Heart right ventricle (tissue), 16 donors: ENCODE measurements around the gene OS9. TPM values are rescaled to one million over a fixed set of nuclear protein-coding genes. Genes with fewer than 3 reads are reported as not detected.
A peak's percentile ranks its signal among the peaks of the same experiment; 100 is the strongest.

ENCODE experiments used
- ATAC-seq, 8 donors: fragments of 200-7000 bp; cut with Tn5 transposase; one replicate each; pipeline ENCODE4 v1.9.1; 2020; ENCODE audit warnings: mild to moderate bottlenecking in 8 of 8, moderate library complexity in 8 of 8, moderate number of reproducible peaks in 1 of 8
- DNase-seq, 2 donors: peaks; one replicate each; pipeline ENCODE4 v3.0.0-alpha.2; 2020
- H3K27ac ChIP-seq, 10 donors: fragments of 200-600 bp; sonication (generic) in 2 of 10; one replicate each; pipeline versions ENCODE4 v1.5.0 to v1.8.0; 2020 to 2022; ENCODE audit warnings: mild to moderate bottlenecking in 3 of 10
- H3K27me3 ChIP-seq, 7 donors: fragments of 200-600 bp; one replicate each; pipeline ENCODE4 v1.8.0; 2021 to 2022; ENCODE audit warnings: mild to moderate bottlenecking in 2 of 7
- H3K36me3 ChIP-seq, 9 donors: fragments of 200-600 bp; sonication (generic) in 1 of 9; one replicate each; pipeline versions ENCODE4 v1.5.0 to v1.8.0; 2020 to 2022; ENCODE audit warnings: mild to moderate bottlenecking in 2 of 9
- H3K4me1 ChIP-seq, 9 donors: fragments of 200-600 bp; sonication (generic) in 1 of 9; one replicate each; pipeline versions ENCODE4 v1.5.0 to v1.8.0; 2020 to 2022; ENCODE audit warnings: mild to moderate bottlenecking in 4 of 9
- H3K4me3 ChIP-seq, 10 donors: fragments of 200-600 bp; sonication (generic) in 2 of 10; one replicate each; pipeline versions ENCODE4 v1.5.0 to v1.8.0; 2020 to 2022; ENCODE audit warnings: mild to moderate bottlenecking in 7 of 10, moderate library complexity in 2 of 10
- H3K9me3 ChIP-seq, 11 donors: fragments of 200-600 bp in 10 of 11; sonication (generic) in 2 of 11; one replicate each; pipeline versions ENCODE4 v1.5.0 to v1.8.0; 2013 to 2022; ENCODE audit warnings: mild to moderate bottlenecking in 2 of 11, control low read depth in 1 of 11, moderate library complexity in 1 of 11
- WGBS, 2 donors: extraction: QIAGEN DNeasy Blood & Tissue Kit; methylation state at CpG; one replicate each; pipeline ENCODE4 v1.1.7; 2013; ENCODE audit warnings: inconsistent platforms in 1 of 2; 5-methylcytosine and 5-hydroxymethylcytosine counted together
- intact Hi-C, 10 donors: fragments of 100-400 bp; cut with DNase I; formaldehyde crosslinking; loops; one replicate each; pipeline versions ENCODE4 v1.11.1 to v1.14.2; 2022
- microRNA-seq, 2 donors: library from miRNA; unstranded; fragments of <30 nt; microRNA quantifications; one replicate each; pipeline ENCODE4 v1.2.0, GENCODE V29; 2021
- polyA plus RNA-seq, 2 donors: library from polyadenylated mRNA; stranded (reverse); fragments of 200-250 nt; gene quantifications; one replicate each; pipeline ENCODE4 v1.2.3, GENCODE V29; 2013
- total RNA-seq, 10 donors: library from RNA; stranded (reverse); fragmentation: NEBNext Ultra II Directional in 3 of 10; extraction: Animal tissue kit (Norgen Biotek cat#: 25700) in 3 of 10; gene quantifications; one replicate each; pipeline versions ENCODE4 v1.2.1 to v1.2.4, GENCODE V29; 2021 to 2023
- TF ChIP-seq, protein P1 (sequence below), 9 donors: fragments of 200-600 bp; sonication (generic) in 2 of 9; IDR thresholded peaks; one replicate each; pipeline versions ENCODE4 v1.5.0 to v1.8.0; 2021 to 2022; ENCODE audit warnings: antibody characterized with exemption in 9 of 9, mild to moderate bottlenecking in 5 of 9, moderate library complexity in 1 of 9
- donor health status: Arrhythmogenic right ventricular cardiomyopathy.
- donor health status: ischemic (EF 13 %, LVEDD 7.1; RV severe dilation, severe dysfunction).
- donor health status: healthy with polysubstance abuse.
- donor health status: DM: no; HTN: yes; CAD: no.
- donor health status: DM: no; HTN: no; CAD: no.
- donor health status: ischemic (EF 25% LVEDD 6.9; RV normal size, moderate dysfunction).
- donor health status: ischemic (EF 25% LVEDD 5.7; RV mildly dilated, moderate dysfunction).
- donor health status: healthy.
- donor health status: DM: yes; HTN: yes; CAD: no.
- donor health status: Ischemic cardiomyopathy.
- donor health status: ischemic (EF 35%, LVEDD 5.7; RV mildly dilated, moderate dysfunction).
- donor health status: nonischemic (EF 11% LVEDD 7.7; RV severe dilation, severe dysfunction).
- donor health status: DM: yes; HTN: yes; CAD: no.
- donor health status: PGD.
- donor health status: ischemic (EF 29% LVEDD 5.4; RV normal size, mild dysfunction).
- donor health status: nonischemic (EF 23%, LVEDD 6.1; RV moderate dilation, normal function).

Gene OS9
- total and polyA plus RNA-seq, 12 donors: 84.9 to 181 (median 113) TPM

DNA sequence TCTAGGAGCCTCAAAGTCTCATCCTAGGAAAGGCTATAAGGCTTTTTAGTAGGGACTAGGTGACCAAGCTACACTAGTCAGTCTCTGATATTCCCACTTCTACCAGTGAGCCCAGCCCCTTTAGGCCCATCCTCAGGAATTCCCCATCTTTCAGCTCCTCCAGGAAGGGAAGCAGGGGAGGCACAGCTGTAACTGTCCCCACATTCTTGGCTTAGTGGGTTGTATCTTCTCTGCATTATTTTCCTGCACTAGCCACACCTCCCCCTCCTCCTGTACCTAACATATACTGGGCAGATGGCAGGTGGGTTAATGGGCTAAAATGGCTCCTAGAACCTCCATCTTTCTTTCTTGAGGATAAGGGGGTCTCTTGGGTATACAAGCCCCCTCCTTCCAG is 73.4 kb downstream of the OS9 start:
- Histone ChIP-seq H3K4me1 (peaks cover 18 to 45% (median 34%) of the 10 kb centered on the region in 9 donors), H3K36me3 (peaks cover 0 to 28% (median 0%) of the 10 kb centered on the region in 9 donors), H3K9me3 (no peaks in the 10 kb centered on the region), H3K4me3 (no peak overlapping the region), H3K27ac (no peak overlapping the region), H3K27me3 (peaks cover 7 to 56% (median 45%) of the 10 kb centered on the region in 7 donors)
- DNase-seq (no peak), ATAC-seq (no peak)
- intact Hi-C loops: no loop called here
- TF ChIP-seq, protein P1, sequence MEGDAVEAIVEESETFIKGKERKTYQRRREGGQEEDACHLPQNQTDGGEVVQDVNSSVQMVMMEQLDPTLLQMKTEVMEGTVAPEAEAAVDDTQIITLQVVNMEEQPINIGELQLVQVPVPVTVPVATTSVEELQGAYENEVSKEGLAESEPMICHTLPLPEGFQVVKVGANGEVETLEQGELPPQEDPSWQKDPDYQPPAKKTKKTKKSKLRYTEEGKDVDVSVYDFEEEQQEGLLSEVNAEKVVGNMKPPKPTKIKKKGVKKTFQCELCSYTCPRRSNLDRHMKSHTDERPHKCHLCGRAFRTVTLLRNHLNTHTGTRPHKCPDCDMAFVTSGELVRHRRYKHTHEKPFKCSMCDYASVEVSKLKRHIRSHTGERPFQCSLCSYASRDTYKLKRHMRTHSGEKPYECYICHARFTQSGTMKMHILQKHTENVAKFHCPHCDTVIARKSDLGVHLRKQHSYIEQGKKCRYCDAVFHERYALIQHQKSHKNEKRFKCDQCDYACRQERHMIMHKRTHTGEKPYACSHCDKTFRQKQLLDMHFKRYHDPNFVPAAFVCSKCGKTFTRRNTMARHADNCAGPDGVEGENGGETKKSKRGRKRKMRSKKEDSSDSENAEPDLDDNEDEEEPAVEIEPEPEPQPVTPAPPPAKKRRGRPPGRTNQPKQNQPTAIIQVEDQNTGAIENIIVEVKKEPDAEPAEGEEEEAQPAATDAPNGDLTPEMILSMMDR (IDR thresholded peaks at IDR 0.05): no peak

DNA sequence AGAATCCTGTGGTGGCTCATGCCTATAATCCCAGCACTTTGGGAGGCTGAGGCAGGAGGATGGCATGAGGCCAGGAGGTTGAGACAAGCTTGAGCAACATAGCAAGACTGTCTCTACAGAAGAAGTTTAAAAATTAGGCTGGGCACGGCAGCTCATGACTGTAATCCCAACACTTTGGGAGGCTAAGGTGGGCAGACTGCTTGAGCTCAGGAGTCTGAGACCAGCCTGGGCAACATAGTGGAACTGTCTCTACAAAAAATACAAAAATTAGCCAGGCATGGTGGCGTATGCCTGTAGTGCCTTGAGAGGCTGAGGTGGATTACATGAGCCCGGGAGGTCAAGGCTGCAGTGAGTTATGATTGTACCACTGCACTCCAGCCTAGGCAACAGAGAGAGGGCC is 73.9 kb downstream of the OS9 start:
- Histone ChIP-seq H3K4me1 (peaks cover 18 to 47% (median 38%) of the 10 kb centered on the region in 9 donors), H3K36me3 (peaks cover 0 to 28% (median 0%) of the 10 kb centered on the region in 9 donors), H3K27me3 (peaks cover 7 to 50% (median 40%) of the 10 kb centered on the region in 7 donors), H3K4me3 (no peak overlapping the region), H3K9me3 (no peaks in the 10 kb centered on the region), H3K27ac (no peak overlapping the region)
- 92% methylated on average over 3 of the region's 3 CpGs for WGBS, 2 donors
- intact Hi-C loops: no loop called here
- ATAC-seq (no peak), DNase-seq (no peak)
- TF ChIP-seq, protein P1 (IDR thresholded peaks at IDR 0.05): no peak

DNA sequence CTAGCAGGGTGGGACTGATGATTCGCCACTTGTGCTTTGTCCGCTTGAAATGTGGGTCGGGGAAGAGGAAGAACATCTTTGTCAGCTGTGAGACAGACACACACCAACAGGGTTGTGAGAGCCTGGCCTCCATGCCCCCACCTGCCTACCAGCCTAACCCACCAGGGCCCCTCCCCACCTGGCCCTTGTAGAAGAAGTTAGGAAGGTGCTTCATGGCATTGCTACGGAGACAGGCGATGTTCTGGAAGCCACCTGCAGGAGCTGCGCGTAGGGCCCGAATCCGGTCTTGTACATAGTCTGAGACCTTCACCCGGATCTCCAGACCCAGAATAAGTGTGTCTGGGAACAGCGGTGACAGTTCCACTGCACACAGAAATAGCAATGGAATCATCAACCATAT is 75.7 kb downstream of the OS9 start:
- H3K9me3 ChIP-seq: no peaks in the 10 kb centered on the region
- no peak overlapping the region for H3K4me3 ChIP-seq
- intact Hi-C loops: no loop called here
- TF ChIP-seq, protein P1 (IDR thresholded peaks at IDR 0.05): no peak
- H3K27ac ChIP-seq: no peak overlapping the region
- DNase-seq (no peak), ATAC-seq (no peak)
- peaks cover 2 to 33% (median 23%) of the 10 kb centered on the region in 7 donors for H3K27me3 ChIP-seq
- H3K36me3 ChIP-seq: peaks cover 0 to 34% (median 0%) of the 10 kb centered on the region in 9 donors
- peaks cover 20 to 54% (median 42%) of the 10 kb centered on the region in 9 donors for H3K4me1 ChIP-seq
- 95 to 96% methylated on average over 11 of the region's 11 CpGs for WGBS, 2 donors

DNA sequence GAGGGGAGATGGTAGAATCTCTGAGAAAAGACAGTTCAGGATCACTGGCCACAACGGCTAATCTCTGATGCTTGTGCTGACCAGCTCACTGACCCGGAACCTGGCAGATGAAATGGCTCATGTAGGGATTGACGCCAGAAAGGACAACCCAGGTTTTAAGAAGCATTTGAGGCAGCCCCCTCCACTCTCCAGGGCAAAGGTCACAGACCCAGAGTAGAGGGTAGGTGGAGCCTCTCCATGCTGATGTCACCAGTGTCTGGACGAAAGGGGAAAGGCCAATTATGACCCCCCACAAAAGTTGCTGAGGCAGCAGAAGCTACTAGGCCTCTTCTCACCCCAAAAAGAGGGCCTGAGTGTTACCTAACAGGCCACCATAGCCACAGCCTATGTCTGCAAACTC is 76.8 kb downstream of the OS9 start:
- Histone ChIP-seq H3K27me3 (peaks cover 0 to 21% (median 12%) of the 10 kb centered on the region in 7 donors), H3K4me3 (no peak overlapping the region), H3K4me1 (peaks cover 16 to 43% (median 32%) of the 10 kb centered on the region in 9 donors), H3K9me3 (no peaks in the 10 kb centered on the region), H3K27ac (peak overlapping the region in 1 of 10 donors; percentile 94), H3K36me3 (peaks cover 0 to 40% (median 0%) of the 10 kb centered on the region in 9 donors)
- 94 to 96% methylated on average over 4 of the region's 4 CpGs for WGBS, 2 donors
- no peak for ATAC-seq
- no peak for DNase-seq
- intact Hi-C loops: no loop called here
- TF ChIP-seq, protein P1 (IDR thresholded peaks at IDR 0.05): no peak

Small RNAs within 50 kb of the gene (microRNA-seq; reads per million reads assigned to microRNA genes)
- gene MIR6759: 0 reads per million in 2 donors

Other genes starting within 250 kb of the OS9 start
- 1 to 10 TPM in 3 of 10 donors, under 1 TPM in 3, not detected in 4; 0.09 to 1.2 (median 0.71) TPM for gene INHBE, start 238.8 kb upstream of the OS9 start, total RNA-seq
- under 1 TPM in 1 of 2 donors, not detected in 1; 0.01 TPM for gene INHBE, start 238.8 kb upstream of the OS9 start, polyA plus RNA-seq
- gene GLI1, start 234.3 kb upstream of the OS9 start, total RNA-seq: 1 to 10 TPM in 2 of 10 donors, under 1 TPM in 8; 0.12 to 1.2 (median 0.63) TPM
- gene GLI1, start 234.3 kb upstream of the OS9 start, polyA plus RNA-seq: under 1 TPM; 0.15 to 0.45 TPM
- 10 to 100 TPM in 2 of 10 donors, 1 to 10 TPM in 7, under 1 TPM in 1; 0.83 to 17.7 (median 3.8) TPM for gene ARHGAP9, start 214.3 kb upstream of the OS9 start, total RNA-seq
- 1 to 10 TPM; 1.8 to 6.7 TPM for gene ARHGAP9, start 214.3 kb upstream of the OS9 start, polyA plus RNA-seq
- 100 to 1,000 TPM in 1 of 10 donors, 10 to 100 TPM in 9; 56.7 to 105 (median 72.5) TPM for gene MARS1, start 206.1 kb upstream of the OS9 start, total RNA-seq
- 100 to 1,000 TPM in 1 of 2 donors, 10 to 100 TPM in 1; 94.7 to 108 TPM for gene MARS1, start 206.1 kb upstream of the OS9 start, polyA plus RNA-seq
- 10 to 100 TPM; 11.2 to 34.1 (median 22.0) TPM for gene DDIT3, start 173.6 kb upstream of the OS9 start, total RNA-seq
- 100 to 1,000 TPM in 1 of 2 donors, 10 to 100 TPM in 1; 65.2 to 106 TPM for gene DDIT3, start 173.6 kb upstream of the OS9 start, polyA plus RNA-seq
- gene MBD6, start 171.3 kb upstream of the OS9 start, total RNA-seq: 10 to 100 TPM; 22.8 to 46.9 (median 33.5) TPM
- 10 to 100 TPM in 1 of 2 donors, 1 to 10 TPM in 1; 8.8 to 35.4 TPM for gene MBD6, start 171.3 kb upstream of the OS9 start, polyA plus RNA-seq
- gene DCTN2, start 146.9 kb upstream of the OS9 start, total RNA-seq: 100 to 1,000 TPM in 5 of 10 donors, 10 to 100 TPM in 5; 82.9 to 116 (median 101) TPM
- 100 to 1,000 TPM in 1 of 2 donors, 10 to 100 TPM in 1; 45.9 to 174 TPM for gene DCTN2, start 146.9 kb upstream of the OS9 start, polyA plus RNA-seq
- gene KIF5A, start 144.1 kb upstream of the OS9 start, total RNA-seq: under 1 TPM in 5 of 10 donors, not detected in 5; 0.05 to 0.29 (median 0.07) TPM
- under 1 TPM; 0.06 to 0.07 TPM for gene KIF5A, start 144.1 kb upstream of the OS9 start, polyA plus RNA-seq
- 10 to 100 TPM in 9 of 10 donors, 1 to 10 TPM in 1; 9.6 to 17.2 (median 14.7) TPM for gene PIP4K2C, start 102.9 kb upstream of the OS9 start, total RNA-seq
- 10 to 100 TPM in 1 of 2 donors, 1 to 10 TPM in 1; 5.8 to 13.6 TPM for gene PIP4K2C, start 102.9 kb upstream of the OS9 start, polyA plus RNA-seq
- 10 to 100 TPM; 16.9 to 30.2 (median 22.2) TPM for gene DTX3, start 89.3 kb upstream of the OS9 start, total RNA-seq
- gene DTX3, start 89.3 kb upstream of the OS9 start, polyA plus RNA-seq: 10 to 100 TPM; 20.9 to 58.2 TPM
- 10 to 100 TPM in 3 of 10 donors, 1 to 10 TPM in 7; 5.0 to 17.6 (median 7.5) TPM for gene ARHGEF25, start 82.7 kb upstream of the OS9 start, total RNA-seq
- gene ARHGEF25, start 82.7 kb upstream of the OS9 start, polyA plus RNA-seq: 10 to 100 TPM; 13.1 to 49.2 TPM
- 1 to 10 TPM; 2.0 to 9.3 (median 5.5) TPM for gene B4GALNT1, start 60.9 kb upstream of the OS9 start, total RNA-seq
- 1 to 10 TPM; 2.4 to 5.3 TPM for gene B4GALNT1, start 60.9 kb upstream of the OS9 start, polyA plus RNA-seq
- 10 to 100 TPM in 2 of 10 donors, 1 to 10 TPM in 8; 3.4 to 13.1 (median 6.6) TPM for gene AGAP2, start 44.6 kb downstream of the OS9 start, total RNA-seq
- gene AGAP2, start 44.6 kb downstream of the OS9 start, polyA plus RNA-seq: 10 to 100 TPM in 1 of 2 donors, 1 to 10 TPM in 1; 5.3 to 17.3 TPM
- 10 to 100 TPM; 21.1 to 37.4 (median 26.9) TPM for gene TSPAN31, start 50.9 kb downstream of the OS9 start, total RNA-seq
- gene TSPAN31, start 50.9 kb downstream of the OS9 start, polyA plus RNA-seq: 10 to 100 TPM; 29.8 to 36.6 TPM
- 10 to 100 TPM; 37.0 to 74.0 (median 52.0) TPM for gene CDK4, start 58.2 kb downstream of the OS9 start, total RNA-seq
- gene CDK4, start 58.2 kb downstream of the OS9 start, polyA plus RNA-seq: 10 to 100 TPM; 21.7 to 61.7 TPM
- gene MARCHF9, start 61.0 kb downstream of the OS9 start, total RNA-seq: 10 to 100 TPM; 11.2 to 15.0 (median 13.3) TPM
- gene MARCHF9, start 61.0 kb downstream of the OS9 start, polyA plus RNA-seq: 10 to 100 TPM; 14.5 to 20.7 TPM
- under 1 TPM in 2 of 10 donors, not detected in 8; 0.81 to 0.95 TPM for gene CYP27B1, start 72.9 kb downstream of the OS9 start, total RNA-seq
- gene CYP27B1, start 72.9 kb downstream of the OS9 start, polyA plus RNA-seq: under 1 TPM in 1 of 2 donors, not detected in 1; 0.14 TPM
- 10 to 100 TPM in 2 of 10 donors, 1 to 10 TPM in 8; 5.6 to 15.0 (median 7.9) TPM for gene METTL1, start 78.0 kb downstream of the OS9 start, total RNA-seq
- gene METTL1, start 78.0 kb downstream of the OS9 start, polyA plus RNA-seq: 10 to 100 TPM; 10.9 to 29.4 TPM
- gene EEF1AKMT3, start 78.5 kb downstream of the OS9 start, total RNA-seq: 1 to 10 TPM; 1.1 to 2.6 (median 1.6) TPM
- gene EEF1AKMT3, start 78.5 kb downstream of the OS9 start, polyA plus RNA-seq: 1 to 10 TPM; 1.1 to 1.2 TPM
- 10 to 100 TPM; 41.2 to 70.6 (median 52.6) TPM for gene TSFM, start 88.7 kb downstream of the OS9 start, total RNA-seq
- gene TSFM, start 88.7 kb downstream of the OS9 start, polyA plus RNA-seq: 10 to 100 TPM; 22.9 to 58.0 TPM
- 1 to 10 TPM in 9 of 10 donors, under 1 TPM in 1; 1.00 to 2.9 (median 1.7) TPM for gene AVIL, start 124.6 kb downstream of the OS9 start, total RNA-seq
- gene AVIL, start 124.6 kb downstream of the OS9 start, polyA plus RNA-seq: 1 to 10 TPM; 1.3 to 8.4 TPM
- gene CTDSP2, start 152.6 kb downstream of the OS9 start, total RNA-seq: 100 to 1,000 TPM in 2 of 10 donors, 10 to 100 TPM in 8; 76.4 to 138 (median 86.3) TPM
- 10 to 100 TPM; 31.2 to 31.7 TPM for gene CTDSP2, start 152.6 kb downstream of the OS9 start, polyA plus RNA-seq
- 1 to 10 TPM; 2.8 to 8.5 (median 6.4) TPM for gene ATP23, start 247.4 kb downstream of the OS9 start, total RNA-seq
- 10 to 100 TPM in 1 of 2 donors, 1 to 10 TPM in 1; 6.8 to 11.3 TPM for gene ATP23, start 247.4 kb downstream of the OS9 start, polyA plus RNA-seq